ENCODE results near the gene CELA2A.
"Not testable (repeated sequence)": the region's sequence is repeated elsewhere in the genome, so short reads cannot be mapped to it uniquely, and the experiment has no call there.

The CELA2A gene

DNA sequence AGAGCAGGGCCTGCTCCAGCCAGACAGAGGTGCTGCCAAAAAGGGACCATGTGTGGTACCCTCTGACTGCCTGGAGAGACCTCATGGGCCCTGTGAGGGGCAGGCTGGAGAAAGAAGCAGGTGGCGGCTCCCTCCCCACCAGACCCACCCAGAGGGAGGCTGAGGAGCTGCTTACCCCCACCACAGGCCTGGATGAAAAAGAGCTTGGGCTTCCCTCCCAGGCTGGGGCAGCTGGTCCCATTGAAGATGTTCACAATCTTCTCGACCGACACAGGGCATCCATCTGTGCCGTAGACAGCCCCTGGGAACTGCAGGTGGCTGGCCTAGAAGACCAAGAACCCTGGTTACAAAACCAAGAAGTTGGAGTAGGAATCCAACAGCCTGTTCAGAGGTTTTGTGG lies 47.9 kb downstream of the CELA2A start:
- no peak for DNase-seq

DNA sequence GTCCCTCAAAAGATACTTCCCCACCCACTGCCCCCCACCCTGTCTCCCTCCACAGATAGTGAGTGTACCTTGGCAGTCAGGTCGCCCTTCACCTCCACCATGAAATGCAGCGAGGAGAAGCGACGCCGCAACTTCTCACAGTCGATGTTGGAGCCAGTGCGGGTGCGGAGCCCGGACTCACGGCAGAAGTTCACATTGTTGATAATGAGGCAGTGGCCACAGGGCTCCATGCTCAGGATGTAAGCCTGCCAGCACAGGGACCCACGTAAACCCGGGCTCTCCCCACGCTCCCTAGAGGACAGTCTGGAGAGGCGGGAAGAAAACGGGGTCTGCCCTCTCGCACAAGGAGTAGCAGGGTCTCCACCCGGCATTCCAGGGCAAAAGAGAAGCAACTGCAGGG lies 50.3 kb downstream of the CELA2A start:
- DNase-seq: no peak

DNA sequence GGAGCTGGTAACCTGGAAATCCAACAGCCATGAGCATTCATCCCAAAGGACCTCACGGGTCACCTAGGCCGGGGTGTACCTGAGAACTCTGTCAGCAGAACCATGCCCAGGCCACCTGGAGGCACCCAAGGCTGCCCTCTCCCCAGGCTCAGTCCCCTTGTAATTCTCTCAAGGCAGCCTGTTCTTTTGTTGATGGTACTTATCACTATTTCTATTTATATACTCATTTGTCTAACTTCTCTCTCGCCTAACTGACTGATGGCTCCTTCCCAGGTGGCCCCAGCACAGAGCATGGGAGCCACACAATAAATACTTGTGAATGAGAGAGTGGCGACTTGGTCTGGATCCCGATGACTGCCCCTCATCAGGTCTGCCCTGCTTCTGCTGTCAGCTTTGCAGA lies 50.7 kb downstream of the CELA2A start:
- DNase-seq: no peak

- no peak for DNase-seq
Measured at GRCh38 chr1:15508700-15509487, 52.4 kb downstream of the CELA2A start.

- no peak for DNase-seq
Measured at GRCh38 chr1:15509586-15509985, 53.1 kb downstream of the CELA2A start.

GRCh38 chr1:15510611-15511405 lies 54.3 kb downstream of the CELA2A start:
- no peak for DNase-seq

- no peak for DNase-seq
Measured at GRCh38 chr1:15513192-15513591, 56.7 kb downstream of the CELA2A start.

DNA sequence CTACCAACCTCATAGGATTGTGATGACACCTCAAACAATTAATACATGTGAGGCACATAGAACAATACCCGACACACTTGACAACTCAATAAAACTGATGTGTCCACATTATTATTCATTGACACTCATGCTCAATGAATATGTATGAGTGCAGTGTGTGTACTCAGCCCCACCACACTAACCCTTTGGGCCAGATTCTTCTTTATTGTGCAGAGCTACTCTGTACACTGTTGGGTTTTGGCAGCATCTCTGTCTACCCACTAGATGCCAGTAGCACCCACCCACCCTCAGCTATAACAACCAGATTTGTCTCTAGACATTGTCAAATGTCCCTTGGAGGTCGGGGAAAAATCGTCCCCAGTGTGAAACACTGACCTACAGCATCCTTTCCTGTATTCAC lies 57.4 kb downstream of the CELA2A start:
- no peak for DNase-seq

DNA sequence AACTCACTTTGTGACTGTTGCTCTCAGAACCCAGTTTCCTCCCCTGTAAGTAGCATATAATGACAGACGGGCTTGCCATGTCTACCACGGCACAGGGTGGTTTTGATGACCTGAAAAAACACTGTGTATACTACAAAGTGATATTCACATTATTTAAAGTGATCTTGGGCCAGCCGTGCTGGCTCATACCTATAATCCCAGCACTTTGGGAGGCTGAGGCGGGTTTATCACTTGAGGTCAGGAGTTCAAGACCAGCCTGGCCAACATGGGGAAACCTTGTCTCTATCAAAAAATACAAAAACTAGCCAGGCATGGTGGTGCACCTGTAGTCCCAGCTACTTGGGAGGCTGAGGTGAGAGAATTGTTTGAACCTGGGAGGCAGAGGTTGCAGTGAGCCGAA lies 58.0 kb downstream of the CELA2A start:
- not testable (repeated sequence) for DNase-seq

DNA sequence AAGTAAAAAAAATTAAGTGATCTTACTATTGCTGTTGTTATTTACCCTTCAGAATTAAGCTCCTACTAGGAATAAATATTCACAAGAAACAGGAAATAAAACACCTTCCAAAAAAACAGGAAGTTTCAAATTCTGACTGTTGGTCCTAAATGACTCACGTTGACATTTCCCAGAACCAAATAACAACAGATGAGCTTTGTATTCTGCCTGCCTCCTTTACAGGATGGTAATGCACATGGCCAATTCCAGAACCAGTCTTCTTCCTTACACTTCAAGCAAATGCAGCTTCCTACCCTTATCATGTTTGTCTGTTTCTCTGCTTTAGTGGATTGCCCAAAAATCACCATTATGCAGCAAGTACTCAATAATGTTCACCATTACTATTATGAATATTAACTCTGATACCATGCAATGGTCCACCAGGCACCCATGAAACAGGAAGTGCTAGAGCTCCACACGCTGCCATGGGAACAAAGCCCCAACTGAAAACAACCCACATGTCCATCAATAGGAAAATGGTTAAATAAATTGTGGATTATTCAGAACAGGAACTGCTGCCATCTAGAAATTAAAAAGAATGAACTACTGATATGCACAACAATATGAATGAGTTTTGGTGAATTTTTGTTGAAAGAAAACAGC lies 58.6 kb downstream of the CELA2A start:
- DNase-seq: no peak

GRCh38 chr1:15519625-15520024 lies 63.1 kb downstream of the CELA2A start:
- no peak for DNase-seq

DNA sequence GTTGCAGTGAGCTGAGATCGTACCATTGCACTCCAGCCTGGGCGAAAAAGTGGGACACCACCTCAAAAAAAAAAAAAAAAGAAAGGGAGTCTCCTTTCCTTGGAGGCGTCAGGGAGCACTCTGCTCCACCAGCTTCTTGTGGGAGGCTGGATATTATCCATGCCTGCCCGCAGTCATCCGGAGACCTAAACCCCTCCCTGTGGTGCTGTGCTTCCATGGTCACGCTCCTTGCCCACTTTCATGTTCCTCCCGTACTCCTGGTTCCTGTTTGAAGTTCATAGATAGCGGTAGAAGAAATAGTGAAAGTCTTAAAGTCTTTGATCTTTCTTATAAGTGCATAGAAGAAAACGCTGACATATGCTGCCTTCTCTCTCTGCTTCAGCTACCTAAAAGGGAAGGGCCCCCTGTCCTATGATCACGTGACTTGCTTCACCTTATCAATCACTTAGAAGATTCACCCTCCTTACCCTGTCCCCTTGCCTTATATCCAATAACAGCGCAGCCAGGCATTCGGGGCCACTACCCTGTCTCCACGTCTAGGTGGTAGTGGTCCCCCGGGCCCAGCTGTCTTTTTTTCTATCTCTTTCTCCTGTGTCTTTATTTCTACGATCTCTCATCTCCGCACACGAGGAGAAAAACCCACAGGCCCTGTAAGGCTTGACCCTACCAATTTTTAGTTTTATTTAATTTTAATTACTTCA lies 64.8 kb downstream of the CELA2A start:
- DNase-seq: not testable (repeated sequence)
